ENCODE data around the gene ARL6IP4. TPM values are rescaled to one million over a fixed set of nuclear protein-coding genes. Genes with fewer than 3 reads are reported as not detected.
A peak's percentile ranks its signal among the peaks of the same experiment; 100 is the strongest.

ARL6IP4 gene
- total and polyA plus RNA-seq, 11 donors = 123 to 325 (median 148) TPM

GRCh38 chr12:123017753-123018152 is 37.3 kb downstream of the ARL6IP4 start:
- no peaks in the 10 kb centered on the region for H3K27me3 ChIP-seq
- H3K9me3 ChIP-seq = no peaks in the 10 kb centered on the region
- H3K27ac ChIP-seq = no peak overlapping the region
- TF ChIP-seq CTCF (IDR thresholded peaks at IDR 0.05) (no peak), POLR2A (IDR thresholded peaks at IDR 0.05) (no peak)
- peaks cover 0 to 8% (median 0%) of the 10 kb centered on the region in 12 donors for H3K4me1 ChIP-seq
- H3K4me3 ChIP-seq = no peak overlapping the region
- ATAC-seq (no peak), DNase-seq (no peak)
- intact Hi-C loops (cut with DNase I) = no loop called here
- WGBS, 4 donors = 94 to 100% (median 99%) methylated on average over 1 of the region's 1 CpG
- peaks cover 0 to 11% (median 0%) of the 10 kb centered on the region in 9 donors for H3K36me3 ChIP-seq

- H3K36me3 ChIP-seq = peaks cover 0 to 4% (median 0%) of the 10 kb centered on the region in 9 donors
- ATAC-seq = peak in 1 of 4 donors; percentile 38
- intact Hi-C loops (cut with DNase I) = no loop called here
- no peaks in the 10 kb centered on the region for H3K27me3 ChIP-seq
- TF ChIP-seq POLR2A (IDR thresholded peaks at IDR 0.05) (no peak), CTCF (IDR thresholded peaks at IDR 0.05) (no peak)
- H3K27ac ChIP-seq = no peak overlapping the region
- H3K4me1 ChIP-seq = peaks cover 0 to 8% (median 0%) of the 10 kb centered on the region in 12 donors
- H3K4me3 ChIP-seq = no peak overlapping the region
- DNase-seq = peak in 1 of 5 donors; percentile 16
- WGBS, 4 donors = 61 to 77% (median 72%) methylated on average over 2 of the region's 2 CpGs
- H3K9me3 ChIP-seq = no peaks in the 10 kb centered on the region
Observed at GRCh38 chr12:123019841-123020138, 39.3 kb downstream of the ARL6IP4 start.

- Histone ChIP-seq H3K9me3 (no peaks in the 10 kb centered on the region), H3K27ac (no peak overlapping the region), H3K36me3 (peaks cover 0 to 7% (median 3%) of the 10 kb centered on the region in 9 donors), H3K27me3 (no peaks in the 10 kb centered on the region), H3K4me3 (no peak overlapping the region), H3K4me1 (peaks cover 0 to 8% (median 0%) of the 10 kb centered on the region in 12 donors)
- 83 to 91% (median 86%) methylated on average over 15 to 18 of the region's 18 CpGs for WGBS, 4 donors
- TF ChIP-seq CTCF (IDR thresholded peaks at IDR 0.05) (no peak), POLR2A (IDR thresholded peaks at IDR 0.05) (no peak)
- ATAC-seq (no peak), DNase-seq (peak in 1 of 5 donors; percentile 12)
- intact Hi-C loops (cut with DNase I) = no loop called here
Observed at GRCh38 chr12:123021688-123022604, 41.5 kb downstream of the ARL6IP4 start.

- Histone ChIP-seq H3K36me3 (peaks cover 0 to 15% (median 5%) of the 10 kb centered on the region in 9 donors), H3K27ac (no peak overlapping the region), H3K27me3 (no peaks in the 10 kb centered on the region), H3K4me1 (peaks cover 0 to 10% (median 0%) of the 10 kb centered on the region in 12 donors), H3K9me3 (no peaks in the 10 kb centered on the region), H3K4me3 (no peak overlapping the region)
- peak in 1 of 5 donors; percentile 22 for DNase-seq
- intact Hi-C loops (cut with DNase I) = no loop called here
- 73 to 100% (median 93%) methylated on average over 1 to 5 of the region's 5 CpGs for WGBS, 4 donors
- ATAC-seq = peak in 1 of 4 donors; percentile 17
- TF ChIP-seq CTCF (IDR thresholded peaks at IDR 0.05) = no peak
- TF ChIP-seq POLR2A (IDR thresholded peaks at IDR 0.05) = no peak
Observed at GRCh38 chr12:123022846-123023245, 42.4 kb downstream of the ARL6IP4 start.
